Measurements from ENCODE around the gene MATCAP1.

The MATCAP1 gene

DNA sequence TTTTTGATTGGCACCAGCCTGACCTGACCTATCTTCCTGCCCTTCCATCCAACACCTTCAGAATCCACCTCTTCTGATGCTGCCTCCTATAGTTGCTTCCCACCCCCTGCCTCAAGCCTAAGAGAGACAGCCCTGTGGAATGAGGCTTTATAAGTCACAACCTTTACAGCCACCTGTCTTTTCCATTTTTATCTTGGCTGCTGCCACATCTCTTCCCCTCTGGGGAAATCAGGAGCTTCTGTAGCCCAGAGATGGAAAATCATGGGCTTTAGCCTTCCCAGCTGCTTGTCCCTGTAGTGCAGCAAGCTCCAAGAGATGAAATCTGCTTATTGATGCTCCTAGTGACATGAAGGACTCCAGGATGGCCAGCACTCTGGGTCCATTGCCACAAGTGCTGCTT, 55.3 kb downstream of the MATCAP1 start:
- no peak for DNase-seq (ENCODE audit: low read depth)
